GM23338 (cell line): ENCODE data around the gene MTHFR.

Source experiments
- EZH2 ChIP-seq: fragments of 200-600 bp; sonication (generic); IDR thresholded peaks from one replicate; pipeline ENCODE4 v1.8.0; 2017; ENCODE audit warnings: antibody characterized with exemption, mild to moderate bottlenecking, low read depth; ENCODE audit not compliant: unreplicated experiment
- ZNF462 ChIP-seq: fragments of 250-450 bp; sonication (Bioruptor Pico); IDR thresholded peaks from 2 replicates; pipeline ENCODE4 v1.5.0; 2020; ENCODE audit warnings: mild to moderate bottlenecking, moderate library complexity
- TF ChIP-seq, protein P1 (sequence below), 2 experiments: fragments of 200-600 bp in 1 of 2; sonication (generic) in 1 of 2; conservative IDR thresholded peaks; 2 replicates each; pipeline versions ENCODE4 v1.5.1 to v1.6.1; 2016 to 2017; ENCODE audit warnings: antibody characterized with exemption in 2 of 2, low read depth in 2 of 2, mild to moderate bottlenecking in 2 of 2, moderate library complexity in 1 of 2
- TF ChIP-seq, protein P2 (sequence below): IDR thresholded peaks from one replicate; pipeline ENCODE4 v1.6.1; 2018; ENCODE audit warnings: antibody characterized with exemption; ENCODE audit not compliant: unreplicated experiment

DNA sequence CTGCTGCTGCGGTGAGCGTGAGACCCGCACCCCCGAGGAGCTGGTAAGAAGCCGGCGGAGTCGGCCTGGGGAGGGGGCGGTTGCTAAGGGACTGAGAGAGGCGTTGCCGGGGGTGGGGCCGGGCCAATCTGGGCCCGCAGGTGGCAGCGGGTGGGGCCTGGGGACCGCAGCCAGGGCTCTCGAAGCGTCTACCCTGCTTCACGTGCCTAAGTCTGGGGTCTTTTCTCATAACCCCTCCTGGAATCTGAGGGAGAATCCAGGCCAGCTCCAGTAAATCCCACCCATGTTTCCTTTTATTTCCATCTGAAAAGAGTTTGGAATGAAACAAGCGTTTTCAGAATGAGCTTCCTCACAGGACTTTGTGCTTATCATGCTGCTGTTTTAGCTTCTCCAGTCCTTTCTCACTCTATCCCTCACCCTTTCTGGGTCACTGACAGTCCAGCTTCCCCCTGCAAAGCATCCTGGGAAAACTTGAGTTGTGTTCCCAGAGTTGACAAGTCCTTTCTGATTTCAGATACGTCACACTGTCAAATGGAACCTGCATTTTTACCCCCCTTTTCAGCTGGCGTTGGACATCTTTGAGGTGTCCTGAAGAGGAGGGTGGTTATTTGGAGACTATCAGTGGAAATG, 658 bp upstream of the MTHFR start:
- TF ChIP-seq, protein P1, sequence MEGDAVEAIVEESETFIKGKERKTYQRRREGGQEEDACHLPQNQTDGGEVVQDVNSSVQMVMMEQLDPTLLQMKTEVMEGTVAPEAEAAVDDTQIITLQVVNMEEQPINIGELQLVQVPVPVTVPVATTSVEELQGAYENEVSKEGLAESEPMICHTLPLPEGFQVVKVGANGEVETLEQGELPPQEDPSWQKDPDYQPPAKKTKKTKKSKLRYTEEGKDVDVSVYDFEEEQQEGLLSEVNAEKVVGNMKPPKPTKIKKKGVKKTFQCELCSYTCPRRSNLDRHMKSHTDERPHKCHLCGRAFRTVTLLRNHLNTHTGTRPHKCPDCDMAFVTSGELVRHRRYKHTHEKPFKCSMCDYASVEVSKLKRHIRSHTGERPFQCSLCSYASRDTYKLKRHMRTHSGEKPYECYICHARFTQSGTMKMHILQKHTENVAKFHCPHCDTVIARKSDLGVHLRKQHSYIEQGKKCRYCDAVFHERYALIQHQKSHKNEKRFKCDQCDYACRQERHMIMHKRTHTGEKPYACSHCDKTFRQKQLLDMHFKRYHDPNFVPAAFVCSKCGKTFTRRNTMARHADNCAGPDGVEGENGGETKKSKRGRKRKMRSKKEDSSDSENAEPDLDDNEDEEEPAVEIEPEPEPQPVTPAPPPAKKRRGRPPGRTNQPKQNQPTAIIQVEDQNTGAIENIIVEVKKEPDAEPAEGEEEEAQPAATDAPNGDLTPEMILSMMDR (conservative IDR thresholded peaks at IDR 0.05; ENCODE audit: low read depth in 2 of 2): no peak
- TF ChIP-seq, protein P2, sequence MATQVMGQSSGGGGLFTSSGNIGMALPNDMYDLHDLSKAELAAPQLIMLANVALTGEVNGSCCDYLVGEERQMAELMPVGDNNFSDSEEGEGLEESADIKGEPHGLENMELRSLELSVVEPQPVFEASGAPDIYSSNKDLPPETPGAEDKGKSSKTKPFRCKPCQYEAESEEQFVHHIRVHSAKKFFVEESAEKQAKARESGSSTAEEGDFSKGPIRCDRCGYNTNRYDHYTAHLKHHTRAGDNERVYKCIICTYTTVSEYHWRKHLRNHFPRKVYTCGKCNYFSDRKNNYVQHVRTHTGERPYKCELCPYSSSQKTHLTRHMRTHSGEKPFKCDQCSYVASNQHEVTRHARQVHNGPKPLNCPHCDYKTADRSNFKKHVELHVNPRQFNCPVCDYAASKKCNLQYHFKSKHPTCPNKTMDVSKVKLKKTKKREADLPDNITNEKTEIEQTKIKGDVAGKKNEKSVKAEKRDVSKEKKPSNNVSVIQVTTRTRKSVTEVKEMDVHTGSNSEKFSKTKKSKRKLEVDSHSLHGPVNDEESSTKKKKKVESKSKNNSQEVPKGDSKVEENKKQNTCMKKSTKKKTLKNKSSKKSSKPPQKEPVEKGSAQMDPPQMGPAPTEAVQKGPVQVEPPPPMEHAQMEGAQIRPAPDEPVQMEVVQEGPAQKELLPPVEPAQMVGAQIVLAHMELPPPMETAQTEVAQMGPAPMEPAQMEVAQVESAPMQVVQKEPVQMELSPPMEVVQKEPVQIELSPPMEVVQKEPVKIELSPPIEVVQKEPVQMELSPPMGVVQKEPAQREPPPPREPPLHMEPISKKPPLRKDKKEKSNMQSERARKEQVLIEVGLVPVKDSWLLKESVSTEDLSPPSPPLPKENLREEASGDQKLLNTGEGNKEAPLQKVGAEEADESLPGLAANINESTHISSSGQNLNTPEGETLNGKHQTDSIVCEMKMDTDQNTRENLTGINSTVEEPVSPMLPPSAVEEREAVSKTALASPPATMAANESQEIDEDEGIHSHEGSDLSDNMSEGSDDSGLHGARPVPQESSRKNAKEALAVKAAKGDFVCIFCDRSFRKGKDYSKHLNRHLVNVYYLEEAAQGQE: no peak
- TF ChIP-seq EZH2 (no peak), ZNF462 (CRISPR knock-in tag) (no peak)
